ENCODE measurements around the gene ZDHHC17. TPM values are rescaled to one million over a fixed set of nuclear protein-coding genes. Genes with fewer than 3 reads are reported as not detected.

ZDHHC17 gene
- total RNA-seq, 1 experiment from 2014 or later, result 35.3 TPM

GRCh38 chr12:76802060-76802459 is 38.1 kb downstream of the ZDHHC17 start:
- Histone ChIP-seq H3K9ac (ENCODE audit: low read length) (no peak overlapping the region), H3K4me1 (ENCODE audit: insufficient read depth, low read length) (no peaks in the 10 kb centered on the region), H4K20me1 (ENCODE audit: low read length) (no peaks in the 10 kb centered on the region), H3K4me3 (ENCODE audit: low read length) (no peak overlapping the region), H3K9me3 (ENCODE audit: low read length) (no peaks in the 10 kb centered on the region), H3F3A (ENCODE audit: low read length, unreplicated experiment) (no peaks in the 10 kb centered on the region), H3K4me2 (ENCODE audit: low read length) (no peak overlapping the region), H3K36me3 (ENCODE audit: low read depth, low read length) (peaks cover 13% of the 10 kb centered on the region; the same call in 1 of the 2 replicates), H2AFZ (ENCODE audit: low read length) (no peak overlapping the region), H3K79me2 (ENCODE audit: low read length) (peaks cover 14% of the 10 kb centered on the region; the same call in 1 of the 2 replicates), H3K27ac (ENCODE audit: low read length) (no peak overlapping the region), H3K9me2 (replicated peaks; ENCODE audit: low read length) (no peaks in the 10 kb centered on the region), H3K27me3 (ENCODE audit: low read length) (no peaks in the 10 kb centered on the region)
- DNase-seq, result no peak
- ATAC-seq, result no peak
- intact Hi-C loops (cut with micrococcal nuclease), result no loop called here
- TF ChIP-seq EZH2phosphoT487 (IDR thresholded peaks at IDR 0.05; ENCODE audit: borderline replicate concordance, low read length) (no peak), EZH2 (IDR thresholded peaks at IDR 0.05; ENCODE audit: low read length, unreplicated experiment) (no peak), CTCF (conservative IDR thresholded peaks at IDR 0.05; ENCODE audit: low read depth, low read length) (no peak)
- ChIA-PET POLR2A (ENCODE audit: unreplicated experiment) (no interaction called here), CTCF (no interaction called here)
- no TSS peak for BruUV-seq (replicated peaks)

GRCh38 chr12:76804435-76804976 is 40.6 kb downstream of the ZDHHC17 start:
- no peak overlapping the region for H3K27ac ChIP-seq (ENCODE audit: low read length)
- intact Hi-C loops (cut with micrococcal nuclease), result no loop called here
- no peaks in the 10 kb centered on the region for H4K20me1 ChIP-seq (ENCODE audit: low read length)
- no peaks in the 10 kb centered on the region for H3K9me2 ChIP-seq (replicated peaks; ENCODE audit: low read length)
- H3K79me2 ChIP-seq (ENCODE audit: low read length), result peaks cover 14% of the 10 kb centered on the region; the same call in 1 of the 2 replicates
- ChIA-PET POLR2A (ENCODE audit: unreplicated experiment) (no interaction called here), CTCF (no interaction called here)
- no peak overlapping the region for H3K4me3 ChIP-seq (ENCODE audit: low read length)
- no peaks in the 10 kb centered on the region for H3K27me3 ChIP-seq (ENCODE audit: low read length)
- peaks cover 21% of the 10 kb centered on the region; the same call in 1 of the 2 replicates for H3K36me3 ChIP-seq (ENCODE audit: low read depth, low read length)
- DNase-seq (no peak), ATAC-seq (no peak)
- no peaks in the 10 kb centered on the region for H3K9me3 ChIP-seq (ENCODE audit: low read length)
- no peak for TF ChIP-seq EZH2phosphoT487 (IDR thresholded peaks at IDR 0.05; ENCODE audit: borderline replicate concordance, low read length)
- TF ChIP-seq CTCF (conservative IDR thresholded peaks at IDR 0.05; ENCODE audit: low read depth, low read length), result no peak
- TF ChIP-seq EZH2 (IDR thresholded peaks at IDR 0.05; ENCODE audit: low read length, unreplicated experiment), result no peak
- no peak overlapping the region for H3K4me2 ChIP-seq (ENCODE audit: low read length)
- H2AFZ ChIP-seq (ENCODE audit: low read length), result no peak overlapping the region
- no TSS peak for BruUV-seq (replicated peaks)
- no peak overlapping the region for H3K9ac ChIP-seq (ENCODE audit: low read length)
- no peaks in the 10 kb centered on the region for H3K4me1 ChIP-seq (ENCODE audit: insufficient read depth, low read length)
- no peaks in the 10 kb centered on the region for H3F3A ChIP-seq (ENCODE audit: low read length, unreplicated experiment)

GRCh38 chr12:76810671-76811419 is 46.9 kb downstream of the ZDHHC17 start:
- no peak for ATAC-seq
- H3K27ac ChIP-seq (ENCODE audit: low read length), result no peak overlapping the region

More at GRCh38 chr12:76810671-76811419, 46.9 kb downstream of the ZDHHC17 start:
- Histone ChIP-seq H3K4me2 (ENCODE audit: low read length) (no peak overlapping the region), H3K9me3 (ENCODE audit: low read length) (no peaks in the 10 kb centered on the region), H3K36me3 (ENCODE audit: low read depth, low read length) (peaks cover 35% of the 10 kb centered on the region), H3K4me1 (ENCODE audit: insufficient read depth, low read length) (no peaks in the 10 kb centered on the region), H3K9ac (ENCODE audit: low read length) (no peak overlapping the region), H3K9me2 (replicated peaks; ENCODE audit: low read length) (no peaks in the 10 kb centered on the region), H3K27me3 (ENCODE audit: low read length) (no peaks in the 10 kb centered on the region), H2AFZ (ENCODE audit: low read length) (no peak overlapping the region), H3K4me3 (ENCODE audit: low read length) (no peak overlapping the region), H3F3A (ENCODE audit: low read length, unreplicated experiment) (no peaks in the 10 kb centered on the region), H4K20me1 (ENCODE audit: low read length) (no peaks in the 10 kb centered on the region), H3K79me2 (ENCODE audit: low read length) (no peaks in the 10 kb centered on the region)
- intact Hi-C loops (cut with micrococcal nuclease), result no loop called here
- CTCF ChIA-PET, result no interaction called here
- TF ChIP-seq EZH2phosphoT487 (IDR thresholded peaks at IDR 0.05; ENCODE audit: borderline replicate concordance, low read length), result no peak
- TF ChIP-seq CTCF (conservative IDR thresholded peaks at IDR 0.05; ENCODE audit: low read depth, low read length), result no peak
- TF ChIP-seq EZH2 (IDR thresholded peaks at IDR 0.05; ENCODE audit: low read length, unreplicated experiment), result no peak
- BruUV-seq (replicated peaks), result no TSS peak
- no peak for DNase-seq
- POLR2A ChIA-PET (ENCODE audit: unreplicated experiment), result no interaction called here

All from PC-3 (cell line).